ENCODE results near the gene INTS11.
A peak's percentile ranks its signal among the peaks of the same experiment; 100 is the strongest.

The INTS11 gene

DNA sequence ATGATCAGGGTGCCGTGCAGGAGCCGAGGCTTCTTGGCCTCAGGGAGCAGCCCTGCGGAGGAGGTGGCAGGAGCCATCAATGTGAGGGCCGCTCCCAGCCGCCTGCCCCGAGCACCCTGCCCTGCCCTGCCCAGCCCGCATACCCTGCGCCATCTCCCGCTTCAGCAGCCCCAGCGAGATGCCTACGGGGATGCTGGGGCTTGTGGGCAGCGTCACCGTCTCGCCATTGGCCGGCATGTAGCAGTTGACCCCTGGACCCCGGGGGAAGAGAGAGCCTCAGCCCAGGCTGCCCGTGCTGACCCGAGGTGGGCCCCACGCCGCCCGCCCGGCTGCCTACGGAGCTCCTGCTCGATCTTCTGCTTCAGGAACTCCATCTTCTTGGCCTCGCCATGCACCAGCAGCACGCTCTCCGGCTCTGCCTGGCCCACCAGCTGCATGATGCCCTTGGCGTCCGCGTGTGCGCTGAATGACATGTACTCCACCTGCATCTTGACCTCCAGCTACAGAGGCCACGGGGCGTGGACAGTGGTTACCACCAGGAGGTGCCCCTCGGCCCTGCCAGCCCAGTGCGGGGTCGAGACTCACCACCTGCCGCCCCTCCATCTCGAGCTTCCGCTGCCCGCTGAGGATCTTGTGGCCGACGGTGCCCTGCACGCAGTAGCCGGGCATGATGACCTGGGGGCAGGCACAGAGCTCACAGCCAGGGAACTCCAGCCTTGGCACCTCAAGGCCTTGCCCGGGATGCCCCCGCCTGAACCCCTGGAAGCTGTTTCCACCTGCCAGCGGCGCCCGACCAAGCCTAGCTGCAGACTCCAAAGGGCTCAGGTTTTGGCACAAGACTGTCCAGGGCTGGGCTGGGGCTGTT is 11.8 kb downstream of the INTS11 start:
- Histone ChIP-seq H3K4me1 (ENCODE audit: control insufficient read depth, low read depth, low read length) (peaks cover 12% of the 10 kb centered on the region), H3K4me3 (ENCODE audit: low read length) (no peak overlapping the region), H3K9ac (ENCODE audit: low read length) (no peak overlapping the region), H3K36me3 (ENCODE audit: control insufficient read depth, low read depth, low read length) (peaks cover 43% of the 10 kb centered on the region), H3K9me3 (ENCODE audit: control insufficient read depth, low read depth, low read length) (no peaks in the 10 kb centered on the region), H3K27me3 (ENCODE audit: control insufficient read depth, insufficient read depth, low read length) (no peaks in the 10 kb centered on the region), H3K27ac (ENCODE audit: low read length) (no peak overlapping the region)

DNA sequence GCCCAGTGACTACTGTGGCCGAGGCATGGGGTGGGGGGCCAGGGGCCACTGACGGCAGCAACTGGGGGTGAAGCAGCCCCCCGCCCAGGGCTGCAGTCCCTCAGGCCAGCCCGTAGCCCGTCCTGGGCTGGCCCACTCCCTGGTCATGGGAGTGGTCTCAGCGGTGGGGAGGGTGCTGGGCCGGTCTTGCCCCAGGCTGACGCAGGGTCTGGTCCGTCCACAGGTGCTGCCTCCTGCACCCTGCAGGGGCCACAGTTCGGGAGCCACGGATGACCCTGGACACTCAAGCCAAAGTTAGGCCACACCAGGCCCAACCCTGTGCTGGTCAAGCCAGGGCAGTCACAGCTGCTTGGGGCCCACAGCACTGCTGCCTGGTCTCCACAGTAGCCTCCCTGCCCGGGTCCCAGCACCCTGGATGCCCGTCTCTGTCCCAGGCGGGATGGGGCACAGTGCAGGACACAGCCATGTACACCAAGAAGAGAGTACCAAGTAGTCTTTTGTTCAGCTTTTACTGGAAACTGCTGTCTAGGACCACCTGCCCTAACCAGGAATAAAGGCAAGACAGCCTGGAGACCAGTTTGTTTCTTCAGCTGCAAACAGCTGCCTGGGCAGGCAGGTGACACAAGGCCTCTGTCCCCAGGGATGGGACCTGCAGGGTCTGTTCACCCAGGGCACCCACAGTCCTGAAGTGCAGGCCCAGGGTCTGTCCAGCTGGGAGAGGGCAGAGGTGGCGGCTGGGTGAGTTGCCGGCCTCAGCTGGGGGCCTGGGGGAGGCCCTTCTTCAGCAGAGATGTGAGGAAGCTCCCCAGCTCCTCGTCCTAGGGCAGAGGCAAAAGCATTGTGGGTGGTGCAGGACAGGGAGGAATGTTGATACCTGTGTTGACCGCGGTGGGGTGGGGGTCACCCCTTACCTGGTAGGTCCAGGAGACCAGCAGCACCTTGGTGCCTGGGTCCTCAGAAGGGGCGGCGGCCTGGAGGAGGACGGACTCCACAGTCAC is 13.1 kb downstream of the INTS11 start:
- H3K9me3 ChIP-seq (ENCODE audit: control insufficient read depth, low read depth, low read length) = no peaks in the 10 kb centered on the region
- H3K36me3 ChIP-seq (ENCODE audit: control insufficient read depth, low read depth, low read length) = peaks cover 35% of the 10 kb centered on the region
- no peak overlapping the region for H3K4me3 ChIP-seq (ENCODE audit: low read length)
- H3K9ac ChIP-seq (ENCODE audit: low read length) = no peak overlapping the region
- peaks cover 6% of the 10 kb centered on the region for H3K27me3 ChIP-seq (ENCODE audit: control insufficient read depth, insufficient read depth, low read length)
- H3K4me1 ChIP-seq (ENCODE audit: control insufficient read depth, low read depth, low read length) = peaks cover 19% of the 10 kb centered on the region
- H3K27ac ChIP-seq (ENCODE audit: low read length) = no peak overlapping the region

DNA sequence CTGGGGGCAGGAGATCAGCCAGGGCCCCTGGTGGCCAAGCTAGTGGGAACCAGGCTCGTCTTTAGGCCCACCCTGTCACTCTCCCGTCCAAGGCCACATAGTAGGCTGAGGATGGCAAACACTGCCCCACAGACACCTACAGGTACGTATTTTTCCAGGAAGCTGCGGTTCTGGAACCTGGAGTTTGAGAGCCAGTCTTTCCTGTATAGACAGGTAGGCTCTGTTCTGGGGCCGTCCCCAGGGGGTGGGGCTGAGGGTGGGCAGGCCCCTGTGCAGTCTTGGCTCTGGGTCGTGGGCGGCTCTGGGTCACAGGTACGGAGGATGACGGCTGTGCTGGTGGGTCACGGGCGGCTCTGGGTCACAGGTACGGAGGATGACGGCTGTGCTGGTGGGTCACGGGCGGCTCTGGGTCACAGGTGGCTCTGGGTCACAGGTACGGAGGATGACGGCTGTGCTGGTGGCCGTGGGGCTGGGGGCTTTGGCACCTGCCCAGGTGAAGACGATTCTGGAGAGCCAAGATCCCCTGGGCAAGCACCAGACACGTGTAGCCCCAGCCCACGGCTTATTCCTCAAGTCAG is 13.9 kb downstream of the INTS11 start:
- peaks cover 35% of the 10 kb centered on the region for H3K36me3 ChIP-seq (ENCODE audit: control insufficient read depth, low read depth, low read length)
- H3K9me3 ChIP-seq (ENCODE audit: control insufficient read depth, low read depth, low read length) = no peaks in the 10 kb centered on the region
- no peak overlapping the region for H3K27ac ChIP-seq (ENCODE audit: low read length)
- H3K9ac ChIP-seq (ENCODE audit: low read length) = no peak overlapping the region
- H3K4me3 ChIP-seq (ENCODE audit: low read length) = no peak overlapping the region
- peaks cover 6% of the 10 kb centered on the region for H3K27me3 ChIP-seq (ENCODE audit: control insufficient read depth, insufficient read depth, low read length)
- peaks cover 17% of the 10 kb centered on the region for H3K4me1 ChIP-seq (ENCODE audit: control insufficient read depth, low read depth, low read length)

GRCh38 chr1:1310109-1310385 is 14.4 kb downstream of the INTS11 start:
- H3K9ac ChIP-seq (ENCODE audit: low read length) = no peak overlapping the region
- H3K27ac ChIP-seq (ENCODE audit: low read length) = no peak overlapping the region
- no peaks in the 10 kb centered on the region for H3K9me3 ChIP-seq (ENCODE audit: control insufficient read depth, low read depth, low read length)
- peaks cover 6% of the 10 kb centered on the region for H3K27me3 ChIP-seq (ENCODE audit: control insufficient read depth, insufficient read depth, low read length)
- peaks cover 18% of the 10 kb centered on the region for H3K4me1 ChIP-seq (ENCODE audit: control insufficient read depth, low read depth, low read length)
- H3K36me3 ChIP-seq (ENCODE audit: control insufficient read depth, low read depth, low read length) = peaks cover 35% of the 10 kb centered on the region
- H3K4me3 ChIP-seq (ENCODE audit: low read length) = peak overlapping the region; percentile 71

DNA sequence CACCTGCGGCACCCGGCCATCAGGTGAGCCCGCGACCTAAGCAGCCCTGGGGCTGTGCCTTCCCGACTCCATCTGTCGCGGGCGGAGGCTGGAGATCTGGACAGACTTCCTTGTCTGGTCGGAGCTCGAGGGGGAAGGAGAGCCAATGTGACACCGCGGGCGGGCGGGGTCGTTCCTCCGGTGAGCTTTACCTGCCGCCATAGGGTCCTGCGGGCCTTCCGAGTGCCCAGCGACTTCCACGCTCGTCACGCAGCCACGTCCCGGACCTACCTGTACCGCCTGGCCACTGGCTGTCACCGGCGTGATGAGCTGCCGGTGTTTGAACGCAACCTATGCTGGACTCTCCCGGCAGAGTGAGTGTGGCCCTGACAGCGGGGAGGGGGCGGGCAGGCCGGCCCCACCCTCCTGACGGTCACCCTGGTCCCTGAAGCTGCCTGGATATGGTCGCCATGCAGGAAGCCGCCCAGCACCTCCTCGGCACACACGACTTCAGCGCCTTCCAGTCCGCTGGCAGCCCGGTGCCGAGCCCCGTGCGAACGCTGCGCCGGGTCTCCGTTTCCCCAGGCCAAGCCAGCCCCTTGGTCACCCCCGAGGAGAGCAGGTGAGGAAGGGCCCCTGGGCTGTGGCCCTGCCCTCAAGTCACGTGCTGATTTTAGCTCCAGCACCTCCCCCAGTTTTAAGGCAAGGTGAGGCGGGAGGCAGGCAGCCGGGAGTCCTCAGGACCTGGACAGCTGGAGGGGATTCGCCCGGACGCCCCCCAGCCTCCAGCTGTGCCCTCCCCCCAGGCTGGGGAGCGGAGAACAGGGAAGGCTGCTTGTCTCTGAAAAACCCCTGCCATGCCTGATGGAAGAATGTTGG is 15.0 kb downstream of the INTS11 start:
- peaks cover 6% of the 10 kb centered on the region for H3K27me3 ChIP-seq (ENCODE audit: control insufficient read depth, insufficient read depth, low read length)
- peak overlapping the region; percentile 61 for H3K9ac ChIP-seq (ENCODE audit: low read length)
- peaks cover 21% of the 10 kb centered on the region for H3K4me1 ChIP-seq (ENCODE audit: control insufficient read depth, low read depth, low read length)
- H3K4me3 ChIP-seq (ENCODE audit: low read length) = peak overlapping the region; percentile 71
- peaks cover 30% of the 10 kb centered on the region for H3K36me3 ChIP-seq (ENCODE audit: control insufficient read depth, low read depth, low read length)
- H3K9me3 ChIP-seq (ENCODE audit: control insufficient read depth, low read depth, low read length) = no peaks in the 10 kb centered on the region
- no peak overlapping the region for H3K27ac ChIP-seq (ENCODE audit: low read length)

DNA sequence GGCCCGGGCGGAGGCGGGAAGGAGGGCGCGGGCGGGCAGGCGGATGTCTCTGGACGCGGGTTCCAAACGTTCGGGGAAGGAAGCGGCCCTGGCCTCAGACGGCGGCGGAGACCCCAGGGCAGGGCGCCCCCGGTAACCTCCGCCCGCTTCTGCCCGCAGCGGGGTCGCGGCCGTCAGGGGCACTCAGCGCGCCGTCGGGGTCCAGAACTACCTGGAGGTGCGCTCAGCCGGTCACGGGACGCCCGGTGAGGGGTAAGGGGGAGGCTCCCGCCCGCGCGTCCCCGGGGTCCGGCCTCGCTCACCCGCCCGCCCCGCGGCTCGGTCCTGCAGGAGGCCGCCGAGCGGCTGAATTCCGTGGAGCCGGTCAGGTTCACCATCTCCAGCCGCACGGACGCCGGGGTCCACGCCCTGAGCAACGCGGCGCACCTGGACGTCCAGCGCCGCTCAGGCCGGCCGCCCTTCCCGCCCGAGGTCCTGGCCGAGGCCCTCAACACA is 15.7 kb downstream of the INTS11 start:
- peak overlapping the region; percentile 71 for H3K4me3 ChIP-seq (ENCODE audit: low read length)
- peak overlapping the region; percentile 61 for H3K9ac ChIP-seq (ENCODE audit: low read length)
- no peaks in the 10 kb centered on the region for H3K9me3 ChIP-seq (ENCODE audit: control insufficient read depth, low read depth, low read length)
- peaks cover 23% of the 10 kb centered on the region for H3K36me3 ChIP-seq (ENCODE audit: control insufficient read depth, low read depth, low read length)
- H3K4me1 ChIP-seq (ENCODE audit: control insufficient read depth, low read depth, low read length) = peaks cover 23% of the 10 kb centered on the region
- no peak overlapping the region for H3K27ac ChIP-seq (ENCODE audit: low read length)
- H3K27me3 ChIP-seq (ENCODE audit: control insufficient read depth, insufficient read depth, low read length) = peaks cover 6% of the 10 kb centered on the region

GRCh38 chr1:1307923-1308755 is 16.3 kb downstream of the INTS11 start, which contains the start of the genes ACAP3 and PUSL1:
Gene ACAP3, minus strand, starts transcription at chr1:1307930. Its CDS starts 115 bp downstream, at chr1:1307815.
Gene PUSL1, plus strand, starts transcription at chr1:1308597. Its CDS starts 47 bp downstream, at chr1:1308644.
- Histone ChIP-seq H3K27ac (ENCODE audit: low read length) (no peak within 1 kb of the TSS), H3K9ac (ENCODE audit: low read length) (peak within 1 kb of the TSS; percentile 61), H3K27me3 (ENCODE audit: control insufficient read depth, insufficient read depth, low read length) (peaks cover 6% of the 10 kb centered on the region), H3K4me3 (ENCODE audit: low read length) (peak within 1 kb of the TSS; percentile 71), H3K4me1 (ENCODE audit: control insufficient read depth, low read depth, low read length) (peaks cover 23% of the 10 kb centered on the region), H3K9me3 (ENCODE audit: control insufficient read depth, low read depth, low read length) (no peaks in the 10 kb centered on the region), H3K36me3 (ENCODE audit: control insufficient read depth, low read depth, low read length) (peaks cover 17% of the 10 kb centered on the region)

- H3K4me1 ChIP-seq (ENCODE audit: control insufficient read depth, low read depth, low read length) = peaks cover 23% of the 10 kb centered on the region
- H3K27me3 ChIP-seq (ENCODE audit: control insufficient read depth, insufficient read depth, low read length) = peaks cover 6% of the 10 kb centered on the region
- peak overlapping the region; percentile 61 for H3K4me3 ChIP-seq (ENCODE audit: low read length)
- H3K27ac ChIP-seq (ENCODE audit: low read length) = no peak overlapping the region
- H3K9me3 ChIP-seq (ENCODE audit: control insufficient read depth, low read depth, low read length) = no peaks in the 10 kb centered on the region
- peak overlapping the region; percentile 46 for H3K9ac ChIP-seq (ENCODE audit: low read length)
- H3K36me3 ChIP-seq (ENCODE audit: control insufficient read depth, low read depth, low read length) = peaks cover 10% of the 10 kb centered on the region
Observed at GRCh38 chr1:1307261-1307922, 17.1 kb downstream of the INTS11 start.

GRCh38 chr1:1306661-1307260 is 17.7 kb downstream of the INTS11 start:
- Histone ChIP-seq H3K27me3 (ENCODE audit: control insufficient read depth, insufficient read depth, low read length) (peaks cover 6% of the 10 kb centered on the region), H3K9me3 (ENCODE audit: control insufficient read depth, low read depth, low read length) (no peaks in the 10 kb centered on the region), H3K27ac (ENCODE audit: low read length) (no peak overlapping the region), H3K9ac (ENCODE audit: low read length) (peak overlapping the region; percentile 46), H3K4me3 (ENCODE audit: low read length) (peak overlapping the region; percentile 61), H3K4me1 (ENCODE audit: control insufficient read depth, low read depth, low read length) (peaks cover 23% of the 10 kb centered on the region), H3K36me3 (ENCODE audit: control insufficient read depth, low read depth, low read length) (peaks cover 9% of the 10 kb centered on the region)

All from iPS-18a (cell line).